ENCODE results near the gene VIP.

The VIP gene

DNA sequence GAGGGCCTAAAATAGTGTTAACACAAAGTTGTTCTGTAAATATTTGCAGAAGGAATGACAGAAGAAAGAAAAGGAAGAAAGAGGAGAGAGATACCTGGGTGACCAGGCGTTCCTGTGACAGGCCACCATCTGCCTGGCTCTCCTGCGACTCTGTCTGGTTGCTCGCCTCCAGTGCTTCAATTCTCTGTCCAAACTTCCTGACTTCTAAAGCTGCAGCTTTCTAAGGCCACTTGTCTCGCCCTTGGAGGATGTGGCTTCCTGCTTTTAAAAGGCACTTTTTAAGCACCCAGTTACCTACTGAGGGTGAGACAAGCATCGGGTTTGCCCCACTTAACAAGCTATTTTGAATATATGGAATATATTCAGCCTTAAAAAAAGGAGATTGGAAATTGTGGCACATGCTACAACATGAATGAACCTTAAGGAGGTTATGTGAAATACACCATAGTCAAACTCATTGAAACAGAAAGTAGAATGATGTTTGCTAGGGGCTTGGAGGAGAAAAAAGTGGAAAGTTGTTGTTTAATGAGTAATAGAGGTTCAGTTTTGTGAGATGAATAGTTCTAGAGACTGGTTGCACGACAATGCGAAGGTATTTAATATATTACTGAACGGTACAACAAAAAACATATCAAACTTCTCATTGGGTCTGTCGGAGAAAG lies 32.8 kb downstream of the VIP start:
- no peak for DNase-seq (ENCODE audit: low spot score)

- DNase-seq (ENCODE audit: low spot score), result no peak
Measured at GRCh38 chr6:152794696-152795095, 44.1 kb downstream of the VIP start.

GRCh38 chr6:152804150-152804549 lies 53.6 kb downstream of the VIP start:
- DNase-seq (ENCODE audit: low spot score), result no peak

Data from CD4-positive, alpha-beta T cell treated with Interleukin-2 at 100 ng/mL for 4 hours (primary cell).